ENCODE measurements around the gene PHF20.

DNA sequence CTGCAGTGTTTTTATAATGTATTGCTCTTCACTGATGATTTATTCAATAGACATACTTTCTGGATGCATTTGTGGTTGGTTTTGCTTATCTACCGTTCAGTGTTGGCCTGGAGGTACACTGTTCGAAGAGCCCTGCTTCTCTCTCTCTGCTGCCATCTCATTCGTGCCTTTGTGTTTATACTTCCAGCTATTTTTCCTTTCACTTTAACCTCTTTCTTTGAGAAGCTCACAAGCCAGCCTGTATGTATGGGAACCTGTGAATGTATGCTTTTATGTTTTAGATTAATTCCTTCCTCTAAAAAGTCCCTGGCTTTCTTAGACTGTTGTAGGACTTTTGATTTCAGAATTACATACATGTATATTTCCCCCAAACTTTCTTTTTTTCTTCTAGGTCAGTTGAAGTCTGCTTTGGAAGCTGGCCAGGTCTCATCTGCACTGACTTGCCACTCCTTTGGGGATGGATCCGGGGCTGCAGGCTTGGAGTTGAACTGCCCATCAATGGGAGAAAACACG lies 99.5 kb downstream of the PHF20 start:
- no peak for TF ChIP-seq CTCF (IDR thresholded peaks at IDR 0.05)
- TF ChIP-seq EP300 (IDR thresholded peaks at IDR 0.05), result no peak
- TF ChIP-seq POLR2A (IDR thresholded peaks at IDR 0.05), result no peak

All from gastroesophageal sphincter (tissue), 3 donors.